Measurements from ENCODE around the gene BMF. TPM values are rescaled to one million over a fixed set of nuclear protein-coding genes. Genes with fewer than 3 reads are reported as not detected.

Gene BMF
- total RNA-seq, 1 donor from 2014 or later: 153 TPM

- Mint-ChIP-seq H3K27me3 (ENCODE audit: unreplicated experiment) (peaks cover 2% of the 10 kb centered on the region), H3K4me3 (ENCODE audit: unreplicated experiment) (no peak overlapping the region), H3K36me3 (ENCODE audit: low read depth, unreplicated experiment) (peaks cover 9% of the 10 kb centered on the region), H3K9me3 (ENCODE audit: unreplicated experiment) (no peaks in the 10 kb centered on the region), H3K4me1 (ENCODE audit: unreplicated experiment) (peaks cover 8% of the 10 kb centered on the region), H3K27ac (ENCODE audit: unreplicated experiment) (no peak overlapping the region)
- TF ChIP-seq, protein P1, sequence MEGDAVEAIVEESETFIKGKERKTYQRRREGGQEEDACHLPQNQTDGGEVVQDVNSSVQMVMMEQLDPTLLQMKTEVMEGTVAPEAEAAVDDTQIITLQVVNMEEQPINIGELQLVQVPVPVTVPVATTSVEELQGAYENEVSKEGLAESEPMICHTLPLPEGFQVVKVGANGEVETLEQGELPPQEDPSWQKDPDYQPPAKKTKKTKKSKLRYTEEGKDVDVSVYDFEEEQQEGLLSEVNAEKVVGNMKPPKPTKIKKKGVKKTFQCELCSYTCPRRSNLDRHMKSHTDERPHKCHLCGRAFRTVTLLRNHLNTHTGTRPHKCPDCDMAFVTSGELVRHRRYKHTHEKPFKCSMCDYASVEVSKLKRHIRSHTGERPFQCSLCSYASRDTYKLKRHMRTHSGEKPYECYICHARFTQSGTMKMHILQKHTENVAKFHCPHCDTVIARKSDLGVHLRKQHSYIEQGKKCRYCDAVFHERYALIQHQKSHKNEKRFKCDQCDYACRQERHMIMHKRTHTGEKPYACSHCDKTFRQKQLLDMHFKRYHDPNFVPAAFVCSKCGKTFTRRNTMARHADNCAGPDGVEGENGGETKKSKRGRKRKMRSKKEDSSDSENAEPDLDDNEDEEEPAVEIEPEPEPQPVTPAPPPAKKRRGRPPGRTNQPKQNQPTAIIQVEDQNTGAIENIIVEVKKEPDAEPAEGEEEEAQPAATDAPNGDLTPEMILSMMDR (IDR thresholded peaks at IDR 0.05; ENCODE audit: unreplicated experiment): no peak
- no peak for DNase-seq (ENCODE audit: low spot score)
These were observed 50.1 kb downstream of the BMF start for GRCh38 chr15:40058476-40059140.

DNA sequence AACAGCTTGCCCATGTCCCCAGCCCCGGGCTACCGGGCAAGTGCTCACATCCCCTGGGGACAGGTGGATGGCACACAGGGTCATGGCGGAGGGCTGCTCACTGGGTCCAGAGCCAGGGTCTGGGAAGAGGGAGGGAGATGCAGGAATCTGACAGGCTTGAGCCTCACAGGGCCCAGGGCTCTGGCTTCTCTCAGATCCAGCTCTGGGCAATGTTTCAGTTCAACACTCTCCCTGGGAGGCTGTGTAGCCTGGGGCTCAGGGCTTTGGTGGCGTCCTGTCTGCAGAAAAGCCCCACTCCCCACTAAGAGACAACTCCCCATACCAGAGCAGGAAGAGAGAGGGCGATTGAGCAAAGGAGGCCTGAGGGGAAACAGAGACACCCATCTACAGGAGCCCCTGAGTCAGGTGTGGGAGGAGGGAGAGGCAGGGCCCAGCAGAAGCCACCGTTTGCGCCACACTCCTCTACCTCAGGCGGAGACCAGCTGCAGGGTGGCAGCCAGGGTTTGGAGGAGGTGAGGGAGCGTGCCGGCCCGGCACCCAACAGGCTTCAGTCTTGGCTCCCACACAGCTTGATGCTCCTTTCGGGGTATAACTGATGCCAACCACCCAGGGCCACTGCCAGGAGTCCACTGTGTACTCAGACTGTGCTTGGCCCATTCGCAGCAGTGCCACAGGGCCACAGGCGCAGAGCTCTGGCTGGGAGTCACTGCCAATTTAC lies 52.9 kb downstream of the BMF start:
- Mint-ChIP-seq H3K27ac (ENCODE audit: unreplicated experiment) (no peak overlapping the region), H3K36me3 (ENCODE audit: low read depth, unreplicated experiment) (peaks cover 11% of the 10 kb centered on the region), H3K9me3 (ENCODE audit: unreplicated experiment) (no peaks in the 10 kb centered on the region), H3K4me1 (ENCODE audit: unreplicated experiment) (peaks cover 11% of the 10 kb centered on the region), H3K27me3 (ENCODE audit: unreplicated experiment) (peaks cover 2% of the 10 kb centered on the region), H3K4me3 (ENCODE audit: unreplicated experiment) (no peak overlapping the region)
- no peak for DNase-seq (ENCODE audit: low spot score)
- TF ChIP-seq, protein P1 (IDR thresholded peaks at IDR 0.05; ENCODE audit: unreplicated experiment): no peak

- Mint-ChIP-seq H3K27me3 (ENCODE audit: unreplicated experiment) (peaks cover 2% of the 10 kb centered on the region), H3K4me1 (ENCODE audit: unreplicated experiment) (peaks cover 13% of the 10 kb centered on the region), H3K36me3 (ENCODE audit: low read depth, unreplicated experiment) (peaks cover 14% of the 10 kb centered on the region), H3K27ac (ENCODE audit: unreplicated experiment) (no peak overlapping the region), H3K4me3 (ENCODE audit: unreplicated experiment) (no peak overlapping the region), H3K9me3 (ENCODE audit: unreplicated experiment) (no peaks in the 10 kb centered on the region)
- TF ChIP-seq, protein P1 (IDR thresholded peaks at IDR 0.05; ENCODE audit: unreplicated experiment): no peak
- DNase-seq (ENCODE audit: low spot score): no peak
These were observed 53.7 kb downstream of the BMF start for GRCh38 chr15:40054855-40055575.

- Mint-ChIP-seq H3K27ac (ENCODE audit: unreplicated experiment) (no peak overlapping the region), H3K36me3 (ENCODE audit: low read depth, unreplicated experiment) (peaks cover 10% of the 10 kb centered on the region), H3K4me1 (ENCODE audit: unreplicated experiment) (peaks cover 14% of the 10 kb centered on the region), H3K4me3 (ENCODE audit: unreplicated experiment) (no peak overlapping the region), H3K9me3 (ENCODE audit: unreplicated experiment) (no peaks in the 10 kb centered on the region), H3K27me3 (ENCODE audit: unreplicated experiment) (peaks cover 2% of the 10 kb centered on the region)
- TF ChIP-seq, protein P1 (IDR thresholded peaks at IDR 0.05; ENCODE audit: unreplicated experiment): no peak
- no peak for DNase-seq (ENCODE audit: low spot score)
These were observed 54.1 kb downstream of the BMF start for GRCh38 chr15:40054605-40054854.

Data from endothelial cell (in vitro differentiated cells).